Measurements from ENCODE around the gene TMC5.
"Not testable (repeated sequence)": the region's sequence is repeated elsewhere in the genome, so short reads cannot be mapped to it uniquely, and the experiment has no call there.

TMC5 gene

GRCh38 chr16:19406891-19407491, 10.7 kb upstream of the TMC5 start:
- no peak for DNase-seq

GRCh38 chr16:19410435-19411171, 7.1 kb upstream of the TMC5 start:
- no peak for DNase-seq

GRCh38 chr16:19411298-19411697, 6.4 kb upstream of the TMC5 start:
- DNase-seq = no peak

- DNase-seq = not testable (repeated sequence)
Observed at GRCh38 chr16:19412055-19412454, 5.6 kb upstream of the TMC5 start.

GRCh38 chr16:19415461-19415860, 2.2 kb upstream of the TMC5 start:
- DNase-seq = no peak

- no peak for DNase-seq
Observed at GRCh38 chr16:19415918-19416317, 1.8 kb upstream of the TMC5 start.

- no peak for DNase-seq
Observed at GRCh38 chr16:19418200-19418599, 517 bp downstream of the TMC5 start.

- no peak for DNase-seq
Observed at GRCh38 chr16:19419698-19420075, 2.0 kb downstream of the TMC5 start.

GRCh38 chr16:19424478-19424877, 6.8 kb downstream of the TMC5 start:
- DNase-seq = no peak

GRCh38 chr16:19430345-19430744, 12.7 kb downstream of the TMC5 start:
- DNase-seq = no peak

GRCh38 chr16:19431636-19432340, 14.1 kb downstream of the TMC5 start:
- DNase-seq = no peak

- DNase-seq = no peak
Observed at GRCh38 chr16:19432429-19432828, 14.7 kb downstream of the TMC5 start.

GRCh38 chr16:19434584-19434983, 16.9 kb downstream of the TMC5 start:
- DNase-seq = no peak

- DNase-seq = no peak
Observed at GRCh38 chr16:19436540-19436939, 18.9 kb downstream of the TMC5 start.

GRCh38 chr16:19437280-19437679, 19.6 kb downstream of the TMC5 start:
- DNase-seq = no peak

GRCh38 chr16:19438739-19439138, 21.1 kb downstream of the TMC5 start:
- no peak for DNase-seq

GRCh38 chr16:19439483-19439882, 21.8 kb downstream of the TMC5 start:
- no peak for DNase-seq

- DNase-seq = no peak
Observed at GRCh38 chr16:19443659-19444058, 26.0 kb downstream of the TMC5 start.

GRCh38 chr16:19446300-19446846, 28.7 kb downstream of the TMC5 start:
- no peak for DNase-seq

GRCh38 chr16:19446886-19447285, 29.2 kb downstream of the TMC5 start:
- no peak for DNase-seq

GRCh38 chr16:19450186-19450585, 32.5 kb downstream of the TMC5 start:
- DNase-seq = no peak

- DNase-seq = no peak
Observed at GRCh38 chr16:19458722-19459379, 41.2 kb downstream of the TMC5 start.

- DNase-seq = no peak
Observed at GRCh38 chr16:19460397-19460796, 42.7 kb downstream of the TMC5 start.

Data from GOT3 (cell line).